Measurements from ENCODE around the gene C9orf153. TPM values are rescaled to one million over a fixed set of nuclear protein-coding genes. Genes with fewer than 3 reads are reported as not detected.
A peak's percentile ranks its signal among the peaks of the same experiment; 100 is the strongest.

The C9orf153 gene
- polyA plus RNA-seq, 1 donor from 2014 or later: not detected

DNA sequence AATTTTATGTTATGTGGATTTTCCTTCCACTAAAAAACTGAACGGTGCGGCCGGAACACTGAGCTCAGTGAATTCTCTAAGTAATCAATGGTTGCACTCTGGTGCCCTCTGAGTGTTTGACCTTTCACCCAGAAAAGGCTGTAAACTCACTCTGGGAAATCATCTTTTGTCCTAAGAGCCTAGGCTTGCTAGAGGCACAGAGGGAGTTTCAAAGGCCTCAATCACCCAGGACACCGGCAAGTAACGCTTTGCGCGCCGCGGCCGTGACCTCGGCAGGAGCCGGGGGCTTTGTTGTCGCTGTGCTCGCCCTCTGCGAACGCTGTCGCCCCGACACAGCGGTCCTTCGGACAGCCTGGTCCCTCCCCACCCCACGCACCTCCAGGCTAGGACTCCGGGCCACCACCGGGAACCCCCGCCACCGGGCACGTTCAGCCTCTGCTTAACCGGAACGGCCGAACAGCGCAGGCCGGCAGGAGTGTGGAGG is 22.2 kb upstream of the C9orf153 start:
- H3K9ac ChIP-seq (ENCODE audit: low read length): peak overlapping the region; percentile 96
- peak overlapping the region; percentile 85 for H3K27ac ChIP-seq (ENCODE audit: low read length)
- no peaks in the 10 kb centered on the region for H4K20me1 ChIP-seq (ENCODE audit: insufficient read depth)
- TF ChIP-seq EZH2 (IDR thresholded peaks at IDR 0.05; ENCODE audit: borderline replicate concordance, insufficient read depth, low read length, poor library complexity, severe bottlenecking) (no peak), EP300 (conservative IDR thresholded peaks at IDR 0.05; ENCODE audit: poor library complexity, severe bottlenecking) (no peak), POLR2AphosphoS5 (IDR thresholded peaks at IDR 0.05) (no peak)
- H3K4me2 ChIP-seq (ENCODE audit: low read length): peak overlapping the region; percentile 91
- no peaks in the 10 kb centered on the region for H3K36me3 ChIP-seq (ENCODE audit: insufficient read depth, low read length)
- no peaks in the 10 kb centered on the region for H3K27me3 ChIP-seq (ENCODE audit: insufficient read depth, low read depth, low read length)
- no peaks in the 10 kb centered on the region for H3K9me2 ChIP-seq (ENCODE audit: insufficient read depth, low read length)
- no peaks in the 10 kb centered on the region for H3K9me3 ChIP-seq (ENCODE audit: low read length)
- no peaks in the 10 kb centered on the region for H3F3A ChIP-seq (ENCODE audit: insufficient read depth, low read length, poor library complexity, severe bottlenecking)
- H2AFZ ChIP-seq (ENCODE audit: low read depth, low read length): peak overlapping the region; percentile 84
- H3K79me2 ChIP-seq (replicated peaks; ENCODE audit: insufficient read depth, low read length): peaks cover 49% of the 10 kb centered on the region
- H3K4me3 ChIP-seq (ENCODE audit: low read length): peak overlapping the region; percentile 99

DNA sequence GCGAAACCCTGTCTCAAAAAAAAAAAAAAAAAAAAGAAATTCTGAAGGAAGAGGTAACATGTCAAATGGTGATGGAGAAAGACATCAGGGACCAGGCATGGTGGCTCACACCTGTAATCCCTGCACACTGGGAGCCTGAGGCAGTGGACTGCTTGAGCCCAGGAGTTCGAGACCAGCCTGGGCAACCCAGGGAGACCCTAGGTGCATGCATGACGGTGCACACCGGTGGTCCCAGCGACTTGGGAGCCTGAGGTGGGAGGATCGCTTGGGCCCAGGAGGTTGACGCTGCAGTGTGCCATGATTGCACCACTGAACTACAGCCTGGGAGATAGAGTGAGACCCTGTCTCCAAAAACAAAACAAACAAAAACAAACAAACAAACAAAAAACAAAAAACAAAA is 21.1 kb upstream of the C9orf153 start:
- H2AFZ ChIP-seq (ENCODE audit: low read depth, low read length): no peak overlapping the region
- TF ChIP-seq, protein P1, sequence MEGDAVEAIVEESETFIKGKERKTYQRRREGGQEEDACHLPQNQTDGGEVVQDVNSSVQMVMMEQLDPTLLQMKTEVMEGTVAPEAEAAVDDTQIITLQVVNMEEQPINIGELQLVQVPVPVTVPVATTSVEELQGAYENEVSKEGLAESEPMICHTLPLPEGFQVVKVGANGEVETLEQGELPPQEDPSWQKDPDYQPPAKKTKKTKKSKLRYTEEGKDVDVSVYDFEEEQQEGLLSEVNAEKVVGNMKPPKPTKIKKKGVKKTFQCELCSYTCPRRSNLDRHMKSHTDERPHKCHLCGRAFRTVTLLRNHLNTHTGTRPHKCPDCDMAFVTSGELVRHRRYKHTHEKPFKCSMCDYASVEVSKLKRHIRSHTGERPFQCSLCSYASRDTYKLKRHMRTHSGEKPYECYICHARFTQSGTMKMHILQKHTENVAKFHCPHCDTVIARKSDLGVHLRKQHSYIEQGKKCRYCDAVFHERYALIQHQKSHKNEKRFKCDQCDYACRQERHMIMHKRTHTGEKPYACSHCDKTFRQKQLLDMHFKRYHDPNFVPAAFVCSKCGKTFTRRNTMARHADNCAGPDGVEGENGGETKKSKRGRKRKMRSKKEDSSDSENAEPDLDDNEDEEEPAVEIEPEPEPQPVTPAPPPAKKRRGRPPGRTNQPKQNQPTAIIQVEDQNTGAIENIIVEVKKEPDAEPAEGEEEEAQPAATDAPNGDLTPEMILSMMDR (IDR thresholded peaks at IDR 0.05; ENCODE audit: poor library complexity, severe bottlenecking): no peak
- TF ChIP-seq, protein P2, sequence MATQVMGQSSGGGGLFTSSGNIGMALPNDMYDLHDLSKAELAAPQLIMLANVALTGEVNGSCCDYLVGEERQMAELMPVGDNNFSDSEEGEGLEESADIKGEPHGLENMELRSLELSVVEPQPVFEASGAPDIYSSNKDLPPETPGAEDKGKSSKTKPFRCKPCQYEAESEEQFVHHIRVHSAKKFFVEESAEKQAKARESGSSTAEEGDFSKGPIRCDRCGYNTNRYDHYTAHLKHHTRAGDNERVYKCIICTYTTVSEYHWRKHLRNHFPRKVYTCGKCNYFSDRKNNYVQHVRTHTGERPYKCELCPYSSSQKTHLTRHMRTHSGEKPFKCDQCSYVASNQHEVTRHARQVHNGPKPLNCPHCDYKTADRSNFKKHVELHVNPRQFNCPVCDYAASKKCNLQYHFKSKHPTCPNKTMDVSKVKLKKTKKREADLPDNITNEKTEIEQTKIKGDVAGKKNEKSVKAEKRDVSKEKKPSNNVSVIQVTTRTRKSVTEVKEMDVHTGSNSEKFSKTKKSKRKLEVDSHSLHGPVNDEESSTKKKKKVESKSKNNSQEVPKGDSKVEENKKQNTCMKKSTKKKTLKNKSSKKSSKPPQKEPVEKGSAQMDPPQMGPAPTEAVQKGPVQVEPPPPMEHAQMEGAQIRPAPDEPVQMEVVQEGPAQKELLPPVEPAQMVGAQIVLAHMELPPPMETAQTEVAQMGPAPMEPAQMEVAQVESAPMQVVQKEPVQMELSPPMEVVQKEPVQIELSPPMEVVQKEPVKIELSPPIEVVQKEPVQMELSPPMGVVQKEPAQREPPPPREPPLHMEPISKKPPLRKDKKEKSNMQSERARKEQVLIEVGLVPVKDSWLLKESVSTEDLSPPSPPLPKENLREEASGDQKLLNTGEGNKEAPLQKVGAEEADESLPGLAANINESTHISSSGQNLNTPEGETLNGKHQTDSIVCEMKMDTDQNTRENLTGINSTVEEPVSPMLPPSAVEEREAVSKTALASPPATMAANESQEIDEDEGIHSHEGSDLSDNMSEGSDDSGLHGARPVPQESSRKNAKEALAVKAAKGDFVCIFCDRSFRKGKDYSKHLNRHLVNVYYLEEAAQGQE (IDR thresholded peaks at IDR 0.05; ENCODE audit: borderline replicate concordance): no peak
- TF ChIP-seq EZH2 (IDR thresholded peaks at IDR 0.05; ENCODE audit: borderline replicate concordance, insufficient read depth, low read length, poor library complexity, severe bottlenecking) (no peak), POLR2AphosphoS5 (IDR thresholded peaks at IDR 0.05) (no peak), SMC3 (conservative IDR thresholded peaks at IDR 0.05; ENCODE audit: poor library complexity) (no peak), RAD21 (conservative IDR thresholded peaks at IDR 0.05) (no peak), EP300 (conservative IDR thresholded peaks at IDR 0.05; ENCODE audit: poor library complexity, severe bottlenecking) (no peak), MXI1 (conservative IDR thresholded peaks at IDR 0.05; ENCODE audit: poor library complexity, severe bottlenecking) (no peak), TAF1 (IDR thresholded peaks at IDR 0.05; ENCODE audit: low read depth) (no peak)
- H3K4me2 ChIP-seq (ENCODE audit: low read length): peak overlapping the region; percentile 91
- no peak overlapping the region for H3K27ac ChIP-seq (ENCODE audit: low read length)
- peak overlapping the region; percentile 99 for H3K4me3 ChIP-seq (ENCODE audit: low read length)
- no peaks in the 10 kb centered on the region for H3K9me2 ChIP-seq (ENCODE audit: insufficient read depth, low read length)
- H4K20me1 ChIP-seq (ENCODE audit: insufficient read depth): no peaks in the 10 kb centered on the region
- H3K9ac ChIP-seq (ENCODE audit: low read length): peak overlapping the region; percentile 96
- H3K36me3 ChIP-seq (ENCODE audit: insufficient read depth, low read length): no peaks in the 10 kb centered on the region
- no peaks in the 10 kb centered on the region for H3F3A ChIP-seq (ENCODE audit: insufficient read depth, low read length, poor library complexity, severe bottlenecking)
- peaks cover 56% of the 10 kb centered on the region for H3K79me2 ChIP-seq (replicated peaks; ENCODE audit: insufficient read depth, low read length)
- no peaks in the 10 kb centered on the region for H3K27me3 ChIP-seq (ENCODE audit: insufficient read depth, low read depth, low read length)
- no peaks in the 10 kb centered on the region for H3K9me3 ChIP-seq (ENCODE audit: low read length)
